HCT116 (cell line): ENCODE measurements around the gene LMOD1.

Source experiments
- EGR1 ChIP-seq: IDR thresholded peaks from 2 replicates; pipeline ENCODE4 v1.6.1; 2012; ENCODE audit warnings: low read depth
- ELF1 ChIP-seq: IDR thresholded peaks from 2 replicates; pipeline ENCODE4 v1.6.1; 2012; ENCODE audit warnings: low read depth, borderline replicate concordance
- POLR2A ChIP-seq: IDR thresholded peaks from 2 replicates; pipeline ENCODE4 v1.7.0; 2011; ENCODE audit warnings: borderline replicate concordance; ENCODE audit not compliant: insufficient read depth, insufficient read length; ENCODE audit errors: extremely low read depth
- POLR2AphosphoS5 ChIP-seq: IDR thresholded peaks from 2 replicates; pipeline ENCODE4 v1.6.1; 2011; ENCODE audit warnings: mild to moderate bottlenecking, low read depth, low read length, moderate library complexity
- SIN3A ChIP-seq: IDR thresholded peaks from 2 replicates; pipeline ENCODE4 v1.6.1; 2012; ENCODE audit warnings: low read depth
- TCF7L2 ChIP-seq: IDR thresholded peaks from 2 replicates; pipeline ENCODE4 v1.7.0; 2011; ENCODE audit warnings: borderline replicate concordance, inconsistent platforms; ENCODE audit not compliant: insufficient read depth, insufficient read length; ENCODE audit errors: extremely low read depth
- ZBTB33 ChIP-seq: IDR thresholded peaks from 2 replicates; pipeline ENCODE4 v1.6.1; 2011; ENCODE audit warnings: mild to moderate bottlenecking, low read length, moderate library complexity; ENCODE audit not compliant: insufficient replicate concordance; ENCODE audit errors: extremely low read depth
- TF ChIP-seq, protein P1 (sequence below), 3 experiments: fragments of 200-600 bp in 1 of 3; sonication (generic) in 1 of 3; IDR thresholded peaks in 2 of 3; conservative IDR thresholded peaks in 1 of 3; 2 replicates each; pipeline ENCODE4 v1.5.1; 2012 to 2017; ENCODE audit warnings: low read depth in 2 of 3, low read length in 2 of 3, antibody characterized with exemption in 1 of 3, borderline replicate concordance in 1 of 3, control low read depth in 1 of 3, mild to moderate bottlenecking in 1 of 3, mixed read lengths in 1 of 3, mixed run types in 1 of 3, moderate library complexity in 1 of 3; ENCODE audit not compliant: insufficient read depth in 1 of 3

- TF ChIP-seq, protein P1, sequence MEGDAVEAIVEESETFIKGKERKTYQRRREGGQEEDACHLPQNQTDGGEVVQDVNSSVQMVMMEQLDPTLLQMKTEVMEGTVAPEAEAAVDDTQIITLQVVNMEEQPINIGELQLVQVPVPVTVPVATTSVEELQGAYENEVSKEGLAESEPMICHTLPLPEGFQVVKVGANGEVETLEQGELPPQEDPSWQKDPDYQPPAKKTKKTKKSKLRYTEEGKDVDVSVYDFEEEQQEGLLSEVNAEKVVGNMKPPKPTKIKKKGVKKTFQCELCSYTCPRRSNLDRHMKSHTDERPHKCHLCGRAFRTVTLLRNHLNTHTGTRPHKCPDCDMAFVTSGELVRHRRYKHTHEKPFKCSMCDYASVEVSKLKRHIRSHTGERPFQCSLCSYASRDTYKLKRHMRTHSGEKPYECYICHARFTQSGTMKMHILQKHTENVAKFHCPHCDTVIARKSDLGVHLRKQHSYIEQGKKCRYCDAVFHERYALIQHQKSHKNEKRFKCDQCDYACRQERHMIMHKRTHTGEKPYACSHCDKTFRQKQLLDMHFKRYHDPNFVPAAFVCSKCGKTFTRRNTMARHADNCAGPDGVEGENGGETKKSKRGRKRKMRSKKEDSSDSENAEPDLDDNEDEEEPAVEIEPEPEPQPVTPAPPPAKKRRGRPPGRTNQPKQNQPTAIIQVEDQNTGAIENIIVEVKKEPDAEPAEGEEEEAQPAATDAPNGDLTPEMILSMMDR (IDR thresholded peaks at IDR 0.05 in 2 of 3, conservative IDR thresholded peaks at IDR 0.05 in 1 of 3; ENCODE audit: borderline replicate concordance in 1 of 3, insufficient read depth in 1 of 3, low read depth in 2 of 3, low read length in 2 of 3) = no peak
- TF ChIP-seq ELF1 (no peak), POLR2A (no peak), EGR1 (no peak), POLR2AphosphoS5 (no peak), SIN3A (no peak), TCF7L2 (no peak), ZBTB33 (no peak)
Measured at GRCh38 chr1:201937624-201938213, 8.6 kb downstream of the LMOD1 start.
